AG04449 (cell line): ENCODE measurements around the gene CREB3.

Experiments used
- CTCF ChIA-PET: fragments of 350-600 bp; formaldehyde crosslinking; extraction: SDS; loops from one replicate; lab custom pipeline; 2021; ENCODE audit warnings: antibody characterized with exemption; lab: Yijun Ruan, JAX
- POLR2A ChIA-PET: fragments of 400-600, 350-600 bp; formaldehyde crosslinking; extraction: SDS; loops from one replicate; lab custom pipeline; 2020; ENCODE audit warnings: antibody characterized with exemption, inconsistent platforms; lab: Yijun Ruan, JAX
- DNase-seq: peaks from one replicate; pipeline ENCODE4 v3.0.0-alpha.2; 2010; ENCODE audit warnings: low read depth, low spot score
- H3K4me3 ChIP-seq: 2 replicates; pipeline ENCODE4 v1.5.1; 2011; ENCODE audit warnings: low read depth, mild to moderate bottlenecking, control low read depth, low read length
- CTCF ChIP-seq: IDR thresholded peaks from one replicate; pipeline ENCODE4 v1.5.1; 2011; ENCODE audit warnings: mild to moderate bottlenecking, moderate library complexity, low read length, control low read depth, inconsistent platforms; ENCODE audit not compliant: insufficient read depth; ENCODE audit errors: missing control alignments

CREB3 gene

GRCh38 chr9:35757892-35758275 lies 25.4 kb downstream of the CREB3 start:
- ChIA-PET CTCF (interaction anchor here (1.0 to 2.7 kb wide), 5 partner anchors 8 to 31 kb away, joined by 3 to 12 read pairs (median 4); no protein-coding TSS in a partner anchor), POLR2A (no interaction called here)

GRCh38 chr9:35758475-35759050 lies 26.1 kb downstream of the CREB3 start:
- DNase-seq = no peak
- CTCF ChIA-PET = interaction anchor here (1.0 to 1.9 kb wide), 5 partner anchors 9 to 30 kb away, joined by 3 to 4 read pairs (median 4); partner anchors contain the start of genes GBA2 and RGP1
- no peak overlapping the region for H3K4me3 ChIP-seq
- POLR2A ChIA-PET = no interaction called here
- TF ChIP-seq CTCF = no peak

More at GRCh38 chr9:35757892-35758275, 25.4 kb downstream of the CREB3 start:
- no peak overlapping the region for H3K4me3 ChIP-seq
- DNase-seq = no peak
- no peak for TF ChIP-seq CTCF

- ChIA-PET CTCF (interaction anchor here (0.9 to 2.3 kb wide), 7 partner anchors 12 to 122 kb away, joined by 3 to 12 read pairs (median 3); partner anchors contain the start of gene HINT2), POLR2A (no interaction called here)
Observed at GRCh38 chr9:35759795-35760194, 27.3 kb downstream of the CREB3 start.

GRCh38 chr9:35760651-35761050 lies 28.2 kb downstream of the CREB3 start:
- ChIA-PET CTCF (interaction anchor here (0.9 to 2.3 kb wide), 10 partner anchors 13 to 121 kb away, joined by 3 to 12 read pairs (median 3); partner anchors contain the start of gene HINT2), POLR2A (no interaction called here)
- DNase-seq = peak; percentile 24
- H3K4me3 ChIP-seq = no peak overlapping the region
- no peak for TF ChIP-seq CTCF

More at GRCh38 chr9:35759795-35760194, 27.3 kb downstream of the CREB3 start:
- TF ChIP-seq CTCF = no peak
- H3K4me3 ChIP-seq = no peak overlapping the region
- DNase-seq = no peak

- ChIA-PET CTCF (interaction anchor here (0.7 to 1.1 kb wide), 4 partner anchors 13 to 116 kb away, joined by 3 to 4 read pairs (median 3); no protein-coding TSS in a partner anchor), POLR2A (no interaction called here)
- no peak overlapping the region for H3K4me3 ChIP-seq
- no peak for DNase-seq
- TF ChIP-seq CTCF = no peak
Observed at GRCh38 chr9:35763181-35763580, 30.7 kb downstream of the CREB3 start.

GRCh38 chr9:35763803-35764202 lies 31.3 kb downstream of the CREB3 start:
- DNase-seq = no peak
- ChIA-PET CTCF (interaction anchor here (1.8 kb wide), 1 partner anchor 26 kb away, joined by 6 read pairs; no protein-coding TSS in a partner anchor), POLR2A (interaction anchor here (0.5 kb wide), 1 partner anchor 484 kb away, joined by 4 read pairs; no protein-coding TSS in a partner anchor)
- TF ChIP-seq CTCF = no peak
- no peak overlapping the region for H3K4me3 ChIP-seq
